IMR-90 (cell line): Measurements from ENCODE around the gene CATSPERB. TPM values are rescaled to one million over a fixed set of nuclear protein-coding genes. Genes with fewer than 3 reads are reported as not detected.

Experiments
- ATAC-seq: fragments of 200-7000 bp; cut with Tn5 transposase; 2 replicates; pipeline ENCODE4 v1.9.1; 2020; ENCODE audit warnings: low read depth, mild to moderate bottlenecking, moderate library complexity
- BruUV-seq: library from RNA; stranded (reverse); fragments of 400-500 nt; replicated peaks from 2 replicates; lab custom pipeline; 2021; lab: Mats Ljungman, UMichigan
- CTCF ChIA-PET: fragments of 300-600 bp; formaldehyde crosslinking; extraction: SDS; loops from one replicate; lab custom pipeline; 2021; ENCODE audit warnings: antibody characterized with exemption; lab: Yijun Ruan, JAX
- POLR2A ChIA-PET: fragments of 300-600 bp; sonication (Branson Sonifier 250); formaldehyde crosslinking; loops from one replicate; lab custom pipeline; 2022; ENCODE audit warnings: antibody characterized with exemption; ENCODE audit not compliant: unreplicated experiment; lab: Charles Lee
- DNase-seq: peaks from one replicate; pipeline ENCODE4 v3.0.0; 2013
- H2AFZ ChIP-seq: replicated peaks from 2 replicates; pipeline ENCODE3; 2013; ENCODE audit warnings: low read length, mild to moderate bottlenecking; ENCODE audit not compliant: poor library complexity
- H2AK5ac ChIP-seq: 2 replicates; pipeline ENCODE4 v1.6.1; 2013; ENCODE audit warnings: low read depth, low read length, inconsistent platforms
- H2AK9ac ChIP-seq: replicated peaks from 2 replicates; pipeline ENCODE3; 2013; ENCODE audit warnings: mild to moderate bottlenecking, low read depth, low read length, moderate library complexity; ENCODE audit not compliant: poor library complexity
- H2BK120ac ChIP-seq: 2 replicates; pipeline ENCODE4 v1.6.1; 2013; ENCODE audit warnings: low read depth, low read length, inconsistent platforms
- H2BK15ac ChIP-seq: 3 replicates; pipeline ENCODE4 v1.6.1; 2013; ENCODE audit warnings: low read depth, low read length, inconsistent platforms
- H2BK20ac ChIP-seq: 2 replicates; pipeline ENCODE4 v1.6.1; 2013; ENCODE audit warnings: low read depth, mild to moderate bottlenecking, inconsistent platforms, low read length, moderate library complexity
- H2BK5ac ChIP-seq: 2 replicates; pipeline ENCODE4 v1.6.1; 2013; ENCODE audit warnings: mild to moderate bottlenecking, low read depth, low read length, inconsistent platforms; ENCODE audit not compliant: poor library complexity, severe bottlenecking
- H3K14ac ChIP-seq: replicated peaks from 2 replicates; pipeline ENCODE4 v1.6.1; 2013; ENCODE audit warnings: low read depth, low read length, inconsistent platforms
- H3K18ac ChIP-seq: 2 replicates; pipeline ENCODE4 v1.6.1; 2013; ENCODE audit warnings: low read depth, low read length, control low read depth
- H3K23ac ChIP-seq: 2 replicates; pipeline ENCODE4 v1.6.1; 2013; ENCODE audit warnings: low read depth, low read length, inconsistent platforms
- H3K27ac ChIP-seq: 2 replicates; pipeline ENCODE4 v1.5.1; 2013; ENCODE audit warnings: mild to moderate bottlenecking, control low read depth, low read length; ENCODE audit not compliant: insufficient read depth
- H3K27me3 ChIP-seq: 2 replicates; pipeline ENCODE4 v1.6.1; 2013; ENCODE audit warnings: low read length; ENCODE audit not compliant: control insufficient read depth, insufficient read depth
- H3K36me3 ChIP-seq: 2 replicates; pipeline ENCODE4 v1.6.1; 2013; ENCODE audit warnings: low read length, mixed read lengths; ENCODE audit not compliant: control insufficient read depth, insufficient read depth
- H3K4ac ChIP-seq: 2 replicates; pipeline ENCODE4 v1.6.1; 2013; ENCODE audit warnings: low read depth, low read length, inconsistent platforms
- H3K4me1 ChIP-seq: 2 replicates; pipeline ENCODE4 v1.6.1; 2013; ENCODE audit warnings: low read length, mixed read lengths; ENCODE audit not compliant: control insufficient read depth, insufficient read depth
- H3K4me2 ChIP-seq: 2 replicates; pipeline ENCODE4 v1.6.1; 2013; ENCODE audit warnings: low read depth, mild to moderate bottlenecking, control low read depth, low read length, moderate library complexity
- H3K4me3 ChIP-seq: 2 replicates; pipeline ENCODE4 v1.5.1; 2013; ENCODE audit warnings: low read depth, mild to moderate bottlenecking, control low read depth, low read length, moderate library complexity; ENCODE audit not compliant: insufficient read depth
- H3K56ac ChIP-seq: 2 replicates; pipeline ENCODE4 v1.6.1; 2013; ENCODE audit warnings: low read length, inconsistent platforms; ENCODE audit not compliant: insufficient read depth; ENCODE audit errors: extremely low read depth
- H3K79me1 ChIP-seq, 2 experiments: 2 replicates each; pipeline ENCODE4 v1.6.1; 2013; ENCODE audit warnings: low read length in 2 of 2, inconsistent platforms in 1 of 2, low read depth in 1 of 2
- H3K9ac ChIP-seq: 2 replicates; pipeline ENCODE4 v1.6.1; 2013; ENCODE audit warnings: low read depth, low read length, control low read depth
- H3K9me1 ChIP-seq: 2 replicates; pipeline ENCODE4 v1.6.1; 2013; ENCODE audit warnings: low read length, inconsistent platforms; ENCODE audit not compliant: insufficient read depth
- H3K9me3 ChIP-seq: 2 replicates; pipeline ENCODE4 v1.6.1; 2013; ENCODE audit warnings: low read length; ENCODE audit not compliant: control insufficient read depth, insufficient read depth
- H4K20me1 ChIP-seq: 2 replicates; pipeline ENCODE4 v1.6.1; 2013; ENCODE audit warnings: low read length, inconsistent platforms; ENCODE audit not compliant: insufficient read depth
- H4K5ac ChIP-seq: 2 replicates; pipeline ENCODE4 v1.6.1; 2013; ENCODE audit warnings: mild to moderate bottlenecking, low read depth, low read length, control low read depth
- H4K8ac ChIP-seq, 2 experiments: 2 replicates each; pipeline ENCODE4 v1.6.1; 2013; ENCODE audit warnings: low read depth in 2 of 2, low read length in 2 of 2, control low read depth in 1 of 2, inconsistent platforms in 1 of 2
- H4K91ac ChIP-seq: 2 replicates; pipeline ENCODE4 v1.6.1; 2013; ENCODE audit warnings: low read depth, low read length, inconsistent platforms; ENCODE audit not compliant: insufficient read depth
- CEBPB ChIP-seq: IDR thresholded peaks from 2 replicates; pipeline ENCODE4 v1.6.1; 2012; ENCODE audit warnings: low read depth, low read length, improper control_type of control experiment
- CTCF ChIP-seq: conservative IDR thresholded peaks from 2 replicates; pipeline ENCODE4 v1.5.1; 2012; ENCODE audit warnings: mild to moderate bottlenecking, low read depth, low read length, improper control_type of control experiment
- MAFK ChIP-seq: IDR thresholded peaks from 2 replicates; pipeline ENCODE4 v1.6.1; 2012; ENCODE audit warnings: low read depth, low read length, improper control_type of control experiment
- MXI1 ChIP-seq: IDR thresholded peaks from 2 replicates; pipeline ENCODE4 v1.6.1; 2012; ENCODE audit warnings: low read depth, mild to moderate bottlenecking, low read length, moderate library complexity, borderline replicate concordance
- POLR2A ChIP-seq: IDR thresholded peaks from 2 replicates; pipeline ENCODE4 v1.6.1; 2012; ENCODE audit warnings: mild to moderate bottlenecking, low read depth, low read length
- SMC3 ChIP-seq: fragments of 150-350 bp; IDR thresholded peaks from 2 replicates; pipeline ENCODE4 v1.6.1; 2016; ENCODE audit warnings: low read depth, mild to moderate bottlenecking, antibody characterized with exemption, low read length, moderate library complexity
- USF2 ChIP-seq: fragments of 150-350 bp; IDR thresholded peaks from 2 replicates; pipeline ENCODE4 v1.6.1; 2017; ENCODE audit warnings: mild to moderate bottlenecking, antibody characterized with exemption, low read length, low read depth
- WGBS, 2 experiments: methylation state at CpG; one replicate each; pipeline versions ENCODE4 v1.1.5 to v1.1.7; 2013; ENCODE audit warnings: missing lambda C conversion rate in 2 of 2; ENCODE audit not compliant: insufficient read length in 1 of 2; ENCODE audit errors: extremely low coverage in 2 of 2; 5-methylcytosine and 5-hydroxymethylcytosine counted together
- dilution Hi-C: fragments of 300-500 bp; cut with HindIII; formaldehyde crosslinking; loops from one replicate; pipeline ENCODE4 v1.14.3; 2018; ENCODE audit warnings: low sequenced_read_pairs; ENCODE audit not compliant: unreplicated experiment
- in situ Hi-C: fragments of 300-500 bp; cut with MboI; formaldehyde crosslinking; loops from 3 replicates; pipeline ENCODE4 v1.14.3; 2019; ENCODE audit warnings: low sequenced_read_pairs, inconsistent platforms, mixed read lengths
- intact Hi-C: fragments of 100-400 bp; cut with micrococcal nuclease; formaldehyde crosslinking; loops from 2 replicates; pipeline ENCODE4 v1.10.0; 2022
- polyA plus RNA-seq, 3 experiments: library from polyadenylated mRNA; depleted of rRNA; stranded (reverse); fragments of >200 nt; gene quantifications; 2 replicates each; pipeline ENCODE4 v1.2.3, GENCODE V29; 2012; ENCODE audit warnings: low replicate concordance in 1 of 3
- total RNA-seq: library from RNA; depleted of rRNA; stranded (reverse); fragments of >200 nt; gene quantifications from 2 replicates; pipeline ENCODE4 v1.2.3, GENCODE V29; 2012

CATSPERB gene
- total and polyA plus RNA-seq, 2 of the 4 experiments (the other 2 are of a cell fraction), result not detected

DNA sequence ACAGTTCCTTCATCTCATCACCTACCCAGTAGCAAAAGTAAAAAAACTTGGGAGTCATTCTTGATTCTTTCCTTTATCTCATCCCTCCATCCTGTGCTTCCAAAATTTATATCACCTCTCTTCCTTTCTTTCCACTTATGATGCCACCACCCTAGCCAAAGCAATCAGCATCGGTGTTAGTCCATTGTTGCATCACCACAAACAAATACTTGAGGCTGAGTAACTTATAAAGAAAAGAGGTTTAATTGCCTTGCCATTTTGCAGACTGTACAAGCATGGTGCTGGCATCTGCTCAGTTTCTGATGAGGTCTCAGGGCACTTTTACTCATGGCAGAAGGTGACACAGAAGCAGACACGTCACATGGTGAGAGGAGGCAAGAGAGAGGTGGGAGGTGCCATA is 19.8 kb upstream of the CATSPERB start:
- no CpG with 5 or more reads among the region's 2 CpGs for WGBS, 2 experiments

More for the DNA sequence above, 19.8 kb upstream of the CATSPERB start:
- no peak overlapping the region for H3K56ac ChIP-seq
- no peak overlapping the region for H2AFZ ChIP-seq
- H3K9me1 ChIP-seq, result no peaks in the 10 kb centered on the region
- H2AK5ac ChIP-seq, result no peak overlapping the region
- H3K27ac ChIP-seq, result no peak overlapping the region
- no peaks in the 10 kb centered on the region for H3K36me3 ChIP-seq
- H4K20me1 ChIP-seq, result no peaks in the 10 kb centered on the region
- no peak overlapping the region for H3K4me2 ChIP-seq
- no TSS peak for BruUV-seq
- H3K4ac ChIP-seq, result no peak overlapping the region
- no peaks in the 10 kb centered on the region for H3K9me3 ChIP-seq
- in situ Hi-C loops (no loop called here), intact Hi-C loops (no loop called here), dilution Hi-C loops (no loop called here)
- H2BK20ac ChIP-seq, result no peak overlapping the region
- ChIA-PET POLR2A (no interaction called here), CTCF (no interaction called here)
- no peak overlapping the region for H2AK9ac ChIP-seq
- H2BK15ac ChIP-seq, result no peak overlapping the region
- no peak overlapping the region for H3K4me3 ChIP-seq
- H2BK120ac ChIP-seq, result no peak overlapping the region
- no peaks in the 10 kb centered on the region for H3K79me1 ChIP-seq
- no peak overlapping the region for H3K14ac ChIP-seq
- no peak overlapping the region for H4K8ac ChIP-seq
- DNase-seq (no peak), ATAC-seq (no peak)
- no peak overlapping the region for H3K23ac ChIP-seq
- no peak overlapping the region for H3K18ac ChIP-seq
- H4K5ac ChIP-seq, result no peak overlapping the region
- no peak overlapping the region for H4K91ac ChIP-seq
- no peak overlapping the region for H2BK5ac ChIP-seq
- H3K4me1 ChIP-seq, result no peaks in the 10 kb centered on the region
- TF ChIP-seq MXI1 (no peak), SMC3 (no peak), POLR2A (no peak), MAFK (no peak), USF2 (no peak), CTCF (no peak), CEBPB (no peak)
- H3K9ac ChIP-seq, result no peak overlapping the region
- peaks cover 1% of the 10 kb centered on the region; the same call in 1 of the 2 replicates for H3K27me3 ChIP-seq
